GM19023 (cell line): Measurements from ENCODE around the gene PACC1.
A peak's percentile ranks its signal among the peaks of the same experiment; 100 is the strongest.

Experiments used
- ATAC-seq: cut with Tn5 transposase; IDR thresholded peaks from one replicate; pipeline ENCODE4 v1.9.1; 2021; ENCODE audit warnings: mild to moderate bottlenecking, moderate library complexity; ENCODE audit not compliant: unreplicated experiment

The PACC1 gene

GRCh38 chr1:212438831-212439237 lies 24.1 kb upstream of the PACC1 start:
- ATAC-seq = no peak

GRCh38 chr1:212437179-212437798 lies 22.6 kb upstream of the PACC1 start:
- no peak for ATAC-seq

GRCh38 chr1:212434992-212435391 lies 20.3 kb upstream of the PACC1 start:
- no peak for ATAC-seq

- no peak for ATAC-seq
Observed at GRCh38 chr1:212433577-212434462, 19.1 kb upstream of the PACC1 start.

- ATAC-seq = peak; percentile 99
Observed at GRCh38 chr1:212432661-212433576, 18.2 kb upstream of the PACC1 start, which contains the start of gene NENF. Gene NENF (plus strand): TSS chr1:212432920. CDS start chr1:212432944, 24 bp downstream.

GRCh38 chr1:212432272-212432660 lies 17.6 kb upstream of the PACC1 start:
- no peak for ATAC-seq

- ATAC-seq = no peak
Observed at GRCh38 chr1:212431644-212432043, 17.0 kb upstream of the PACC1 start.

- no peak for ATAC-seq
Observed at GRCh38 chr1:212430955-212431394, 16.3 kb upstream of the PACC1 start.

GRCh38 chr1:212430416-212430815 lies 15.7 kb upstream of the PACC1 start:
- ATAC-seq = no peak

- ATAC-seq = no peak
Observed at GRCh38 chr1:212428496-212428895, 13.8 kb upstream of the PACC1 start.

- ATAC-seq = no peak
Observed at GRCh38 chr1:212423879-212424278, 9.2 kb upstream of the PACC1 start.

- no peak for ATAC-seq
Observed at GRCh38 chr1:212421165-212421564, 6.5 kb upstream of the PACC1 start.

GRCh38 chr1:212415107-212415841 lies 588 bp upstream of the PACC1 start:
- no peak for ATAC-seq

- no peak for ATAC-seq
Observed at GRCh38 chr1:212413902-212414327, 771 bp downstream of the PACC1 start.

- no peak for ATAC-seq
Observed at GRCh38 chr1:212412374-212412773, 2.3 kb downstream of the PACC1 start.

- ATAC-seq = no peak
Observed at GRCh38 chr1:212410231-212410820, 4.4 kb downstream of the PACC1 start.

GRCh38 chr1:212402666-212403321 lies 11.9 kb downstream of the PACC1 start:
- ATAC-seq = no peak

GRCh38 chr1:212401838-212402582 lies 12.7 kb downstream of the PACC1 start:
- no peak for ATAC-seq

- ATAC-seq = no peak
Observed at GRCh38 chr1:212401042-212401441, 13.6 kb downstream of the PACC1 start.
